Measurements from ENCODE around the gene AIG1. TPM values are rescaled to one million over a fixed set of nuclear protein-coding genes. Genes with fewer than 3 reads are reported as not detected.

AIG1 gene
- total RNA-seq, 1 donor from 2014 or later, result 29.6 TPM

DNA sequence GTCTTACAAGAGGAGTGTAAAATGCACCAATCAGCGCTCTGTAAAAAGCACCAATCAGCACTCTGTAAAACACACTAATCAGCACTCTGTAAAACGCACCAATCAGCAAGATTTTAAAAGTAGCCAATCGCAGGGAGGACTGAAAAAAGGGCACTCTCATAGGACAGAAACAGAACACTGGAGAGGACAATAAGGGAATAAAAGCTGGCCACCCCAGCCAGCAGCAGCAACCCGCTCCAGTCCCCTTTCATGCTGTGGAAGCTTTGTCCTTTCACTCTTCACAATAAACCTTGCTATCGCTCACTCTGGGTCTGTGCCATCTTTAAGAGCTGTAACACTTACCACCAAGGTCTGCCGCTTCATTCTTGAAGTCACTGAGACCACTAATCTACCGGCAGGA, 1.7 kb upstream of the AIG1 start:
- H3K4me3 ChIP-seq, result no peak overlapping the region
- TF ChIP-seq, protein P1, sequence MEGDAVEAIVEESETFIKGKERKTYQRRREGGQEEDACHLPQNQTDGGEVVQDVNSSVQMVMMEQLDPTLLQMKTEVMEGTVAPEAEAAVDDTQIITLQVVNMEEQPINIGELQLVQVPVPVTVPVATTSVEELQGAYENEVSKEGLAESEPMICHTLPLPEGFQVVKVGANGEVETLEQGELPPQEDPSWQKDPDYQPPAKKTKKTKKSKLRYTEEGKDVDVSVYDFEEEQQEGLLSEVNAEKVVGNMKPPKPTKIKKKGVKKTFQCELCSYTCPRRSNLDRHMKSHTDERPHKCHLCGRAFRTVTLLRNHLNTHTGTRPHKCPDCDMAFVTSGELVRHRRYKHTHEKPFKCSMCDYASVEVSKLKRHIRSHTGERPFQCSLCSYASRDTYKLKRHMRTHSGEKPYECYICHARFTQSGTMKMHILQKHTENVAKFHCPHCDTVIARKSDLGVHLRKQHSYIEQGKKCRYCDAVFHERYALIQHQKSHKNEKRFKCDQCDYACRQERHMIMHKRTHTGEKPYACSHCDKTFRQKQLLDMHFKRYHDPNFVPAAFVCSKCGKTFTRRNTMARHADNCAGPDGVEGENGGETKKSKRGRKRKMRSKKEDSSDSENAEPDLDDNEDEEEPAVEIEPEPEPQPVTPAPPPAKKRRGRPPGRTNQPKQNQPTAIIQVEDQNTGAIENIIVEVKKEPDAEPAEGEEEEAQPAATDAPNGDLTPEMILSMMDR (IDR thresholded peaks at IDR 0.05), result no peak
- DNase-seq (no peak), ATAC-seq (no peak)
- no peaks in the 10 kb centered on the region for H3K36me3 ChIP-seq
- intact Hi-C loops (cut with DNase I), result no loop called here
- no peak overlapping the region for H3K27ac ChIP-seq
- peaks cover 16% of the 10 kb centered on the region for H3K4me1 ChIP-seq
- H3K9me3 ChIP-seq, result no peaks in the 10 kb centered on the region
- no peaks in the 10 kb centered on the region for H3K27me3 ChIP-seq (ENCODE audit: low read depth)

DNA sequence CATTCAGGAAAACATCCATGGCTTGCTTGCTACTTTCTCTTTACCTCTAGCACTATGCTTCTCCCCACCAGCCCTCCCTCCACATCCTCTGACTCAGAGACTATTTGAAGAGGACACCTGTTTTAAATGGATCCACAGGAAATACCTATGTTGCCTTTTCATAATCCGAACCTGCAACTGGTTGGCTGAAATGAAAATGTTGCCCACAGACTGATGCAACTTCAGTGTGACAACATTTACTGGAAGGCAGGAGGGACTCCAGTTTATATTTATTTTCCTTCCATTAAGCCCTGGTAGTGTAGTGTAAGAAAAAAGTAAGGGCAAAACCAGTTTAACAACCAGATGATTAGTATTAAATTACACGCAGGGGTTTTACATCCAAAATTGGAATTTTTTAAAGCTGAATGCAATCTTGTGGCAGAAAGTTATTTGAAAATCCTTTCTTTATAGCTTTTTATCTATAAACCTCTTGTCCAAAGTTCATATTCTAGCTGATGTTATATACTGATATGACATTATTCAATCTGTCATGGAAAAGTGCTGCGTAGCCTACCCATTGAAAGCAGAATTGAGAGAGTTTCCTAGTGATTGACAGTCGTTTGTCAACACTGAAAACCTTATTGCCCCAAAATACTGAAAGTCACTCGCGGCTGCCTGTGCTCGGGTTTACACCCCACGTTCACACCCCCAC, 881 bp upstream of the AIG1 start:
- peak overlapping the region; percentile 95 for H3K27ac ChIP-seq
- H3K27me3 ChIP-seq (ENCODE audit: low read depth), result no peaks in the 10 kb centered on the region
- peaks cover 16% of the 10 kb centered on the region for H3K4me1 ChIP-seq
- H3K4me3 ChIP-seq, result peak overlapping the region; percentile 75
- H3K9me3 ChIP-seq, result no peaks in the 10 kb centered on the region
- TF ChIP-seq, protein P1 (IDR thresholded peaks at IDR 0.05), result no peak
- no peak for DNase-seq
- no peaks in the 10 kb centered on the region for H3K36me3 ChIP-seq
- intact Hi-C loops (cut with DNase I), result no loop called here
- peak; percentile 21 to 73 for ATAC-seq

DNA sequence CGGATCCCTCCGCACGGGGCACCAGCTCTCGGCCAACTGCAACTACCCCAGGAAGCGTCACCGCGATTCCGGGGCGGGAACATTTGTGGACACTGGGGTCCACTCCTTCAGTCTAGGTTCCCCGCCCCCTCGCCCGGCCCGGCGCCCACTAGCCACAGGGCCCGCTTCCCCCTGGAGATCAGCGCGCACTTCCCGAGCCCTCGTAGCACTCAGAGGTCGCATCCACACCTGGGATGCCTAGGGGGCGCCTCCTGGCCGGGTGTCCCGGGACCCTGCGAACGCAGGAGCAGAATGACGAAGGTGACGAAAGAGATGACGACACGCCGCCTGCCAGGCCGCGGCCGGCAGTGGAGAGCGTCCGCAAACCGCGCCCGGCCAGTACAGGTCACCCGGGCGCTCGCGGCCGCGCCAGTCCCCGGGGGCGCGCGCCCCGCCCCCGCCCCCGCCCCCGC, 309 bp upstream of the AIG1 start:
- H3K27ac ChIP-seq, result peak overlapping the region; percentile 95
- DNase-seq, result peak; percentile 91
- no peaks in the 10 kb centered on the region for H3K36me3 ChIP-seq
- peak; percentile 93 to 95 for ATAC-seq
- H3K4me3 ChIP-seq, result peak overlapping the region; percentile 75
- TF ChIP-seq, protein P1 (IDR thresholded peaks at IDR 0.05), result no peak
- peaks cover 16% of the 10 kb centered on the region for H3K4me1 ChIP-seq
- H3K9me3 ChIP-seq, result no peaks in the 10 kb centered on the region
- intact Hi-C loops (cut with DNase I), result no loop called here
- H3K27me3 ChIP-seq (ENCODE audit: low read depth), result no peaks in the 10 kb centered on the region

DNA sequence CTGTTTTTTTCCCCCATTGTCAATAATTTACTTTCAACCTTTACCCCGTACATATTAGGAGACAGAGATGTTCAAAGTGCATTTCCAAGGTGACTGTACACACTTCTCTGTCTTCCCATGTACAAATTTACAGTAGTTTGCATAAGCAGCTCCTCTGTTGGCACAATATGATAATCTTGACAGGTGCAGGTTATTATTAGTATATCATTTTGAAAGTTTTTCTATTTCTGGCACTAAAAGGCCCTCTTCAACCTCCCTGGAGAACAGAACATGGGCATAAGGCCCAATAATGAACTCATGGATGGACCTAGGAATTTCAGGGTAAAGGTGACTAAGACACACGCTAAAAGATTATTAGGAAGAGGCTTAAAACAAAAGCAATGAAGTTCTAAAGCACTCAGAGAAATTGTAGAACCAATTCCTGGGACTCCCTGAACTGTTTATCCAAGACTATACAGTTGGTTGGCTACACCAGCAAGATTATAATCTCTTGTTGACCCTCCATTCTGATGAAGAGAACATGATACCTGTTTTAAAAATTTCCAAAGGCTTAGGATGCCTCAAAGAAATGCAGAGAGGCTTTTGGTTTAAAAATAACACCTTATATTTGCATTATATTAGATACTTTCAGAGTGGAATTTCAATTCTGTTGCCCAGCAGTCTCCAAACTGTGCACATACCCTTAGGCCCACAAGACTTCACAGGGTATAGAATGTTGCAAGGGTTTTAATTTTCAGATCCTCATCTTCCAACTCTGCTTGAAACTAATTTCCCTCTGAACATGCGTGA, 1.1 kb downstream of the AIG1 start:
- no peak overlapping the region for H3K27ac ChIP-seq
- DNase-seq, result no peak
- H3K4me3 ChIP-seq, result peak overlapping the region; percentile 75
- no peaks in the 10 kb centered on the region for H3K9me3 ChIP-seq
- intact Hi-C loops (cut with DNase I), result no loop called here
- peak in 1 of 2 donors; percentile 2 for ATAC-seq
- TF ChIP-seq, protein P1 (IDR thresholded peaks at IDR 0.05), result no peak
- H3K36me3 ChIP-seq, result no peaks in the 10 kb centered on the region
- H3K4me1 ChIP-seq, result peaks cover 16% of the 10 kb centered on the region
- no peaks in the 10 kb centered on the region for H3K27me3 ChIP-seq (ENCODE audit: low read depth)

DNA sequence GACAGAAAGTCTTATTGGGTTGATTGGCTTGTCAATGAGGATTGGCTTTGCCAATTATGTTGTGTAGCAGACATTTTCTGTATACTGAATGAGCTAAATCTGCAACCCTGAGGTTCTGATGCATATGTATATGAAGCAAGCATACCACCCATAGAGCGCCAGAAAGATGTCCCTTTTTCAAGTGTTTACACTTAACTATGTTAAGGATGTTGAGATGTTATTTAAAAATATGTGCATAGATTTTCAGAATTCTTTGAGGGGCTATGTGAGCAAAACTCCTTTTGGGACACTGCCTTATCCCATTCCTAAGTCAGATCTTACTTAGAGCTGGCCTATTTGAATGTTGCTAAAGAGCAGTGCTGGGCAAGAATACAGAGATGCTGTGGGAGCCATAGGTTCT, 1.9 kb downstream of the AIG1 start:
- intact Hi-C loops (cut with DNase I), result no loop called here
- H3K27ac ChIP-seq, result no peak overlapping the region
- DNase-seq, result no peak

More for the DNA sequence above, 1.9 kb downstream of the AIG1 start:
- TF ChIP-seq, protein P1 (IDR thresholded peaks at IDR 0.05), result no peak
- no peak for ATAC-seq
- Histone ChIP-seq H3K36me3 (no peaks in the 10 kb centered on the region), H3K4me1 (peaks cover 16% of the 10 kb centered on the region), H3K9me3 (no peaks in the 10 kb centered on the region), H3K4me3 (no peak overlapping the region), H3K27me3 (ENCODE audit: low read depth) (no peaks in the 10 kb centered on the region)

All from lower lobe of right lung (tissue), 2 donors.